Subcutaneous adipose tissue (tissue), 4 donors: ENCODE measurements around the gene MOB3A. TPM values are rescaled to one million over a fixed set of nuclear protein-coding genes. Genes with fewer than 3 reads are reported as not detected.

Experiments
- CTCF ChIP-seq: fragments of 450-650 bp; IDR thresholded peaks from one replicate; pipeline ENCODE4 v1.5.1; 2016; ENCODE audit warnings: low read depth, mild to moderate bottlenecking, control low read depth, antibody characterized with exemption, moderate library complexity
- total RNA-seq, 4 donors: library from RNA; depleted of rRNA; stranded (reverse); fragments of >200 nt; gene quantifications; one replicate each; pipeline ENCODE4 v1.1.0, GENCODE V29; 2016

Gene MOB3A
- total RNA-seq, 4 donors from 2014 or later: 27.9 to 53.3 (median 46.5) TPM

- no peak for TF ChIP-seq CTCF
Observed at GRCh38 chr19:2077833-2078619, 18.1 kb downstream of the MOB3A start.

- no peak for TF ChIP-seq CTCF
Observed at GRCh38 chr19:2077398-2077797, 18.7 kb downstream of the MOB3A start.

GRCh38 chr19:2076526-2076944 lies 19.6 kb downstream of the MOB3A start:
- no peak for TF ChIP-seq CTCF

GRCh38 chr19:2072757-2073551 lies 23.2 kb downstream of the MOB3A start:
- no peak for TF ChIP-seq CTCF

GRCh38 chr19:2070986-2071673 lies 25.0 kb downstream of the MOB3A start:
- TF ChIP-seq CTCF: no peak

- no peak for TF ChIP-seq CTCF
Observed at GRCh38 chr19:2070436-2070827, 25.7 kb downstream of the MOB3A start.
